Activated naive CD4-positive, alpha-beta T cell treated with anti-CD3 and anti-CD28 coated beads for 36 hours (primary cell): Measurements from ENCODE around the gene MEP1B. TPM values are rescaled to one million over a fixed set of nuclear protein-coding genes. Genes with fewer than 3 reads are reported as not detected.

Experiments
- CTCF ChIA-PET: fragments of 350-600 bp; sonication (Branson Sonifier 250); formaldehyde crosslinking; loops from one replicate; lab custom pipeline; 2021; ENCODE audit warnings: antibody characterized with exemption; lab: Charles Lee
- DNase-seq: peaks from one replicate; pipeline ENCODE4 v3.0.0-alpha.2; 2020
- H3K27ac Mint-ChIP-seq: one replicate; pipeline ENCODE4 v1.8.0; 2021; ENCODE audit warnings: mild to moderate bottlenecking, mixed read lengths
- H3K27me3 Mint-ChIP-seq: one replicate; pipeline ENCODE4 v1.8.0; 2021; ENCODE audit warnings: low read depth, mixed read lengths
- H3K36me3 Mint-ChIP-seq: one replicate; pipeline ENCODE4 v1.8.0; 2021; ENCODE audit warnings: low read depth, mixed read lengths
- H3K4me1 Mint-ChIP-seq: one replicate; pipeline ENCODE4 v1.8.0; 2021; ENCODE audit warnings: low read depth, mixed read lengths
- H3K4me3 Mint-ChIP-seq: one replicate; pipeline ENCODE4 v1.8.0; 2021; ENCODE audit warnings: mild to moderate bottlenecking, moderate library complexity, mixed read lengths
- H3K9me3 Mint-ChIP-seq: one replicate; pipeline ENCODE4 v1.8.0; 2021; ENCODE audit warnings: mixed read lengths
- intact Hi-C: fragments of 100-400 bp; cut with micrococcal nuclease; formaldehyde crosslinking; loops from one replicate; pipeline ENCODE4 v1.15.1; 2023
- total RNA-seq, 2 experiments: library from RNA; stranded (reverse); gene quantifications; one replicate each; pipeline ENCODE4 v1.2.3, GENCODE V29; 2021

MEP1B gene
- total RNA-seq, 2 experiments from 2014 or later = not detected

GRCh38 chr18:32257084-32257785, 67.4 kb downstream of the MEP1B start:
- no peak for DNase-seq
- no peaks in the 10 kb centered on the region for H3K36me3 Mint-ChIP-seq
- H3K4me3 Mint-ChIP-seq = no peak overlapping the region
- peaks cover 29% of the 10 kb centered on the region for H3K27me3 Mint-ChIP-seq
- no peak overlapping the region for H3K27ac Mint-ChIP-seq
- intact Hi-C loops = no loop called here
- no peaks in the 10 kb centered on the region for H3K9me3 Mint-ChIP-seq
- CTCF ChIA-PET = no interaction called here
- no peaks in the 10 kb centered on the region for H3K4me1 Mint-ChIP-seq

- intact Hi-C loops = no loop called here
- CTCF ChIA-PET = no interaction called here
Observed at GRCh38 chr18:32258148-32258547, 68.3 kb downstream of the MEP1B start.

GRCh38 chr18:32258558-32259204, 68.8 kb downstream of the MEP1B start:
- CTCF ChIA-PET = interaction anchor here (0.8 to 1.6 kb wide), 2 partner anchors 13 to 213 kb away, joined by 3 to 7 read pairs; no protein-coding TSS in a partner anchor
- intact Hi-C loops = no loop called here
- Mint-ChIP-seq H3K36me3 (no peaks in the 10 kb centered on the region), H3K4me3 (no peak overlapping the region), H3K9me3 (no peaks in the 10 kb centered on the region), H3K27ac (no peak overlapping the region), H3K27me3 (peaks cover 29% of the 10 kb centered on the region), H3K4me1 (no peaks in the 10 kb centered on the region)
- DNase-seq = no peak

More at GRCh38 chr18:32258148-32258547, 68.3 kb downstream of the MEP1B start:
- Mint-ChIP-seq H3K36me3 (no peaks in the 10 kb centered on the region), H3K27me3 (peaks cover 29% of the 10 kb centered on the region), H3K4me3 (no peak overlapping the region), H3K9me3 (no peaks in the 10 kb centered on the region), H3K27ac (no peak overlapping the region), H3K4me1 (no peaks in the 10 kb centered on the region)
- DNase-seq = no peak

GRCh38 chr18:32259553-32259952, 69.7 kb downstream of the MEP1B start:
- Mint-ChIP-seq H3K4me1 (no peaks in the 10 kb centered on the region), H3K36me3 (no peaks in the 10 kb centered on the region), H3K27ac (no peak overlapping the region), H3K9me3 (no peaks in the 10 kb centered on the region), H3K27me3 (peaks cover 29% of the 10 kb centered on the region), H3K4me3 (no peak overlapping the region)
- CTCF ChIA-PET = interaction anchor here (0.8 to 1.6 kb wide), 3 partner anchors 12 to 212 kb away, joined by 3 to 7 read pairs (median 5); no protein-coding TSS in a partner anchor
- no peak for DNase-seq
- intact Hi-C loops = no loop called here

GRCh38 chr18:32261003-32261402, 71.2 kb downstream of the MEP1B start:
- no peaks in the 10 kb centered on the region for H3K36me3 Mint-ChIP-seq
- H3K4me3 Mint-ChIP-seq = no peak overlapping the region
- intact Hi-C loops = no loop called here
- H3K9me3 Mint-ChIP-seq = no peaks in the 10 kb centered on the region
- CTCF ChIA-PET = interaction anchor here (0.6 to 1.6 kb wide), 3 partner anchors 10 to 479 kb away, joined by 3 to 5 read pairs (median 5); no protein-coding TSS in a partner anchor
- DNase-seq = no peak
- H3K27me3 Mint-ChIP-seq = peaks cover 22% of the 10 kb centered on the region
- no peaks in the 10 kb centered on the region for H3K4me1 Mint-ChIP-seq
- no peak overlapping the region for H3K27ac Mint-ChIP-seq

GRCh38 chr18:32262092-32262491, 72.3 kb downstream of the MEP1B start:
- H3K4me1 Mint-ChIP-seq = no peaks in the 10 kb centered on the region
- no peaks in the 10 kb centered on the region for H3K9me3 Mint-ChIP-seq
- no peak overlapping the region for H3K27ac Mint-ChIP-seq
- H3K4me3 Mint-ChIP-seq = no peak overlapping the region
- H3K36me3 Mint-ChIP-seq = no peaks in the 10 kb centered on the region
- CTCF ChIA-PET = no interaction called here
- no peak for DNase-seq
- intact Hi-C loops = no loop called here
- peaks cover 14% of the 10 kb centered on the region for H3K27me3 Mint-ChIP-seq

GRCh38 chr18:32264401-32264800, 74.6 kb downstream of the MEP1B start:
- CTCF ChIA-PET = interaction anchor here (0.6 kb wide), 1 partner anchor 87 kb away, joined by 3 read pairs; no protein-coding TSS in a partner anchor

GRCh38 chr18:32267463-32267862, 77.6 kb downstream of the MEP1B start:
- Mint-ChIP-seq H3K4me3 (no peak overlapping the region), H3K9me3 (no peaks in the 10 kb centered on the region), H3K36me3 (no peaks in the 10 kb centered on the region), H3K27me3 (no peaks in the 10 kb centered on the region), H3K27ac (no peak overlapping the region), H3K4me1 (no peaks in the 10 kb centered on the region)
- no peak for DNase-seq
- CTCF ChIA-PET = interaction anchor here (1.5 kb wide), 1 partner anchor 110 kb away, joined by 3 read pairs; no protein-coding TSS in a partner anchor
- intact Hi-C loops = no loop called here

More at GRCh38 chr18:32264401-32264800, 74.6 kb downstream of the MEP1B start:
- Mint-ChIP-seq H3K4me3 (no peak overlapping the region), H3K9me3 (no peaks in the 10 kb centered on the region), H3K27me3 (peaks cover 2% of the 10 kb centered on the region), H3K27ac (no peak overlapping the region), H3K4me1 (no peaks in the 10 kb centered on the region), H3K36me3 (no peaks in the 10 kb centered on the region)
- DNase-seq = no peak
- intact Hi-C loops = no loop called here

Other genes starting within 250 kb of the MEP1B start
- 10 to 100 TPM; 24.9 to 26.5 TPM for gene TRAPPC8, start 246.9 kb upstream of the MEP1B start, total RNA-seq
- gene RNF125, start 171.2 kb upstream of the MEP1B start, total RNA-seq = 10 to 100 TPM; 11.4 to 12.0 TPM
- gene RNF138, start 98.2 kb upstream of the MEP1B start, total RNA-seq = 10 to 100 TPM; 75.4 to 85.5 TPM